K562 (cell line): Measurements from ENCODE around the gene HEG1.

Experiments
- CEBPZ ChIP-seq: fragments of 150-350 bp; IDR thresholded peaks from 2 replicates; pipeline ENCODE4 v1.6.1; 2014; ENCODE audit warnings: low read depth, mild to moderate bottlenecking, low read length, borderline replicate concordance
- CTCF ChIP-seq, 3 experiments: IDR thresholded peaks in 2 of 3; conservative IDR thresholded peaks in 1 of 3; 2 replicates each; pipeline ENCODE4 v1.5.1; 2011 to 2012; ENCODE audit warnings: low read length in 3 of 3, mild to moderate bottlenecking in 3 of 3, control low read depth in 2 of 3, improper control_type of control experiment in 1 of 3, inconsistent platforms in 1 of 3, low read depth in 1 of 3, mixed read lengths in 1 of 3, moderate library complexity in 1 of 3; ENCODE audit not compliant: insufficient read depth in 2 of 3
- ERF ChIP-seq: fragments of 450-650 bp; formaldehyde crosslinking; IDR thresholded peaks from 2 replicates; pipeline ENCODE4 v1.4.0; 2020; ENCODE audit warnings: mild to moderate bottlenecking, mixed read lengths
- NR1H2 ChIP-seq: sonication (generic); formaldehyde crosslinking; IDR thresholded peaks from 2 replicates; pipeline ENCODE4 v1.4.0; 2020; ENCODE audit warnings: mild to moderate bottlenecking, missing genetic modification reagents
- POLR2AphosphoS2 ChIP-seq: IDR thresholded peaks from 2 replicates; pipeline ENCODE4 v1.6.1; 2012; ENCODE audit warnings: low read length, improper control_type of control experiment
- REST ChIP-seq, 2 experiments: fragments of 450-650 bp; formaldehyde crosslinking in 1 of 2; IDR thresholded peaks; 2 replicates each; pipeline versions ENCODE4 v1.4.0 to v1.6.1; 2014 to 2020; ENCODE audit warnings: mild to moderate bottlenecking in 2 of 2, borderline replicate concordance in 1 of 2, low read depth in 1 of 2
- TAF1 ChIP-seq: IDR thresholded peaks from 2 replicates; pipeline ENCODE4 v1.6.1; 2011; ENCODE audit warnings: mild to moderate bottlenecking, low read length, moderate library complexity; ENCODE audit not compliant: insufficient read depth, control insufficient read depth, severe bottlenecking; ENCODE audit errors: extremely low read depth
- ZBTB7A ChIP-seq: IDR thresholded peaks from 2 replicates; pipeline ENCODE4 v1.6.1; 2011; ENCODE audit warnings: low read depth, mild to moderate bottlenecking, low read length, moderate library complexity, borderline replicate concordance; ENCODE audit not compliant: control insufficient read depth
- ZNF12 ChIP-seq: sonication (generic); formaldehyde crosslinking; IDR thresholded peaks from 2 replicates; pipeline ENCODE4 v1.4.0; 2020; ENCODE audit warnings: mild to moderate bottlenecking, missing genetic modification reagents
- ZNF184 ChIP-seq: sonication (generic); formaldehyde crosslinking; IDR thresholded peaks from 2 replicates; pipeline ENCODE4 v1.5.0; 2020; ENCODE audit warnings: missing genetic modification reagents
- ZNF3 ChIP-seq: fragments of 250-450 bp; sonication (Bioruptor Pico); IDR thresholded peaks from 2 replicates; pipeline ENCODE4 v1.5.0; 2021; ENCODE audit warnings: mild to moderate bottlenecking, moderate library complexity
- ZNF551 ChIP-seq: fragments of 250-450 bp; sonication (Bioruptor Pico); IDR thresholded peaks from 2 replicates; pipeline ENCODE4 v1.5.0; 2021; ENCODE audit warnings: mild to moderate bottlenecking, moderate library complexity
- TF ChIP-seq, protein P1 (sequence below): fragments of 450-650 bp; IDR thresholded peaks from 2 replicates; pipeline ENCODE4 v1.6.1; 2018; ENCODE audit not compliant: partially characterized antibody
- TF ChIP-seq, protein P2 (sequence below): IDR thresholded peaks from 2 replicates; pipeline ENCODE4 v1.6.1; 2016; ENCODE audit warnings: missing genetic modification characterization, missing compliant biosample characterization

DNA sequence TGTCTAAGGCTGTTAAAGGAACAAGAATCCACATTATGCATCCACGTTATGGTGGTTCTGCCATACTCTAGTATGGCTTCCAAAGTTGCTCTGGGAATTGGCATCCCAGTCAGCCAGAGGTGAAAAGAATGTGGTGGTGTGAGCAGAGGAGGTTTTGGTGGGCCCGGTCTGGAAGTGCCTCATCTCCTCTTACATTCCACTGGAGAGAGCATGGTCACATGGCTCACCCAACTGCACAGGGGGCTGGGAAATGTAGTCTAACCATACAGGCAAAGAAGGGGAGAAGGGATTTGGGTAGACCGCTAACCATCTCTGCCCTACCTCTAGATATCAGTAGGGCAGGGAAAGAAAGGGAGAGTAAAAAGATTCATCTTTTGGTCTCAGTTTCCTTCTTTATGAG is 3.2 kb upstream of the HEG1 start:
- TF ChIP-seq ZNF3 (CRISPR knock-in tag) (no peak), CTCF (IDR thresholded peaks at IDR 0.05 in 2 of 3, conservative IDR thresholded peaks at IDR 0.05 in 1 of 3; ENCODE audit: insufficient read depth in 2 of 3, low read depth in 1 of 3, low read length in 3 of 3) (no peak), REST (IDR thresholded peaks at IDR 0.05; ENCODE audit: borderline replicate concordance) (no peak), REST (CRISPR knock-in tag; IDR thresholded peaks at IDR 0.05; ENCODE audit: low read depth) (no peak), ZNF12 (CRISPR knock-in tag) (no peak), ZNF551 (CRISPR knock-in tag) (no peak), NR1H2 (no peak), TAF1 (no peak), ERF (no peak), POLR2AphosphoS2 (no peak), CEBPZ (no peak), ZNF184 (CRISPR knock-in tag) (no peak), ZBTB7A (no peak)
- TF ChIP-seq, protein P1, sequence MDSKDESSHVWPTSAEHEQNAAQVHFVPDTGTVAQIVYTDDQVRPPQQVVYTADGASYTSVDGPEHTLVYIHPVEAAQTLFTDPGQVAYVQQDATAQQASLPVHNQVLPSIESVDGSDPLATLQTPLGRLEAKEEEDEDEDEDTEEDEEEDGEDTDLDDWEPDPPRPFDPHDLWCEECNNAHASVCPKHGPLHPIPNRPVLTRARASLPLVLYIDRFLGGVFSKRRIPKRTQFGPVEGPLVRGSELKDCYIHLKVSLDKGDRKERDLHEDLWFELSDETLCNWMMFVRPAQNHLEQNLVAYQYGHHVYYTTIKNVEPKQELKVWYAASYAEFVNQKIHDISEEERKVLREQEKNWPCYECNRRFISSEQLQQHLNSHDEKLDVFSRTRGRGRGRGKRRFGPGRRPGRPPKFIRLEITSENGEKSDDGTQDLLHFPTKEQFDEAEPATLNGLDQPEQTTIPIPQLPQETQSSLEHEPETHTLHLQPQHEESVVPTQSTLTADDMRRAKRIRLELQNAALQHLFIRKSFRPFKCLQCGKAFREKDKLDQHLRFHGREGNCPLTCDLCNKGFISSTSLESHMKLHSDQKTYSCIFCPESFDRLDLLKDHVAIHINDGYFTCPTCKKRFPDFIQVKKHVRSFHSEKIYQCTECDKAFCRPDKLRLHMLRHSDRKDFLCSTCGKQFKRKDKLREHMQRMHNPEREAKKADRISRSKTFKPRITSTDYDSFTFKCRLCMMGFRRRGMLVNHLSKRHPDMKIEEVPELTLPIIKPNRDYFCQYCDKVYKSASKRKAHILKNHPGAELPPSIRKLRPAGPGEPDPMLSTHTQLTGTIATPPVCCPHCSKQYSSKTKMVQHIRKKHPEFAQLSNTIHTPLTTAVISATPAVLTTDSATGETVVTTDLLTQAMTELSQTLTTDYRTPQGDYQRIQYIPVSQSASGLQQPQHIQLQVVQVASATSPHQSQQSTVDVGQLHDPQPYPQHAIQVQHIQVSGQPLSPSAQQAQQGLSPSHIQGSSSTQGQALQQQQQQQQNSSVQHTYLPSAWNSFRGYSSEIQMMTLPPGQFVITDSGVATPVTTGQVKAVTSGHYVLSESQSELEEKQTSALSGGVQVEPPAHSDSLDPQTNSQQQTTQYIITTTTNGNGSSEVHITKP, result no peak
- TF ChIP-seq, protein P2, sequence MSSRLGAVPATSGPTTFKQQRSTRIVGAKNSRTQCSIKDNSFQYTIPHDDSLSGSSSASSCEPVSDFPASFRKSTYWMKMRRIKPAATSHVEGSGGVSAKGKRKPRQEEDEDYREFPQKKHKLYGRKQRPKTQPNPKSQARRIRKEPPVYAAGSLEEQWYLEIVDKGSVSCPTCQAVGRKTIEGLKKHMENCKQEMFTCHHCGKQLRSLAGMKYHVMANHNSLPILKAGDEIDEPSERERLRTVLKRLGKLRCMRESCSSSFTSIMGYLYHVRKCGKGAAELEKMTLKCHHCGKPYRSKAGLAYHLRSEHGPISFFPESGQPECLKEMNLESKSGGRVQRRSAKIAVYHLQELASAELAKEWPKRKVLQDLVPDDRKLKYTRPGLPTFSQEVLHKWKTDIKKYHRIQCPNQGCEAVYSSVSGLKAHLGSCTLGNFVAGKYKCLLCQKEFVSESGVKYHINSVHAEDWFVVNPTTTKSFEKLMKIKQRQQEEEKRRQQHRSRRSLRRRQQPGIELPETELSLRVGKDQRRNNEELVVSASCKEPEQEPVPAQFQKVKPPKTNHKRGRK (tag), result no peak
